Measurements from ENCODE around the gene PIM3.

Gene PIM3

GRCh38 chr22:49964136-49965090 lies 3.8 kb downstream of the PIM3 start:
- TF ChIP-seq CTCF (IDR thresholded peaks at IDR 0.05), result no peak

- no peak for TF ChIP-seq CTCF (IDR thresholded peaks at IDR 0.05)
Measured at GRCh38 chr22:49965091-49966040, 4.8 kb downstream of the PIM3 start.

GRCh38 chr22:49966041-49966773 lies 5.6 kb downstream of the PIM3 start:
- no peak for TF ChIP-seq CTCF (IDR thresholded peaks at IDR 0.05)

- no peak for TF ChIP-seq CTCF (IDR thresholded peaks at IDR 0.05)
Measured at GRCh38 chr22:49966774-49967705, 6.5 kb downstream of the PIM3 start.

GRCh38 chr22:49967706-49968208 lies 7.2 kb downstream of the PIM3 start:
- no peak for TF ChIP-seq CTCF (IDR thresholded peaks at IDR 0.05)

GRCh38 chr22:49968313-49968830 lies 7.8 kb downstream of the PIM3 start:
- no peak for TF ChIP-seq CTCF (IDR thresholded peaks at IDR 0.05)

Data from LNCAP (cell line).